GM12878 (cell line): ENCODE measurements around the gene LAMA5. TPM values are rescaled to one million over a fixed set of nuclear protein-coding genes. Genes with fewer than 3 reads are reported as not detected.

Source experiments
- ATAC-seq: fragments of 200-7000 bp; cut with Tn5 transposase; 3 replicates; pipeline ENCODE4 v1.9.1; 2020; ENCODE audit warnings: mild to moderate bottlenecking, moderate library complexity
- BruUV-seq: library from RNA; stranded (reverse); fragments of 400-500 nt; replicated peaks from 2 replicates; lab custom pipeline; 2021; lab: Mats Ljungman, UMichigan
- CTCF ChIA-PET: fragments of 300-600 bp; sonication (Branson Sonifier 250); formaldehyde crosslinking; extraction: SDS; loops from one replicate; lab custom pipeline; 2021; ENCODE audit warnings: inconsistent platforms; lab: Yijun Ruan, JAX
- POLR2A ChIA-PET: fragments of 350-600 bp; formaldehyde crosslinking; extraction: SDS; loops from one replicate; lab custom pipeline; 2021; ENCODE audit warnings: inconsistent platforms; lab: Charles Lee
- RAD21 ChIA-PET: fragments of 300-600 bp; sonication (Branson Sonifier 250); formaldehyde crosslinking; loops from one replicate; lab custom pipeline; 2023; ENCODE audit warnings: antibody characterized with exemption; ENCODE audit not compliant: unreplicated experiment; lab: Charles Lee
- SMC1A ChIA-PET: fragments of 300-600 bp; sonication (Branson Sonifier 250); formaldehyde crosslinking; loops from one replicate; lab custom pipeline; 2023; ENCODE audit not compliant: unreplicated experiment, uncharacterized antibody; lab: Charles Lee
- DNase-seq: peaks from one replicate; pipeline ENCODE4 v3.0.0-alpha.2; 2011; ENCODE audit warnings: low read depth, low spot score
- FAIRE-seq: peaks from 3 replicates; lab custom pipeline; 2011; peaks lifted over from hg19 to GRCh38; lab: Jason Lieb, UNC
- H2AFZ ChIP-seq: 2 replicates; pipeline ENCODE4 v1.6.0; 2011; ENCODE audit warnings: low read depth, low read length, control low read depth; ENCODE audit not compliant: control insufficient read depth
- H3K27ac ChIP-seq: 2 replicates; pipeline ENCODE4 v1.5.1; 2011; ENCODE audit warnings: control low read depth; ENCODE audit not compliant: control insufficient read depth, insufficient read depth
- H3K27me3 ChIP-seq, 2 experiments: replicated peaks in 1 of 2; 2 replicates each; pipeline versions ENCODE4 v1.6.0 to v1.6.1; 2011; ENCODE audit warnings: low read length in 1 of 2; ENCODE audit not compliant: control insufficient read depth in 2 of 2, insufficient read depth in 2 of 2
- H3K36me3 ChIP-seq, 2 experiments: 2 replicates each; pipeline ENCODE4 v1.5.1; 2011; ENCODE audit warnings: low read length in 1 of 2; ENCODE audit not compliant: control insufficient read depth in 2 of 2, insufficient read depth in 2 of 2
- H3K4me1 ChIP-seq: 2 replicates; pipeline ENCODE4 v1.6.1; 2011; ENCODE audit warnings: mild to moderate bottlenecking, low read length, moderate library complexity, mixed read lengths; ENCODE audit not compliant: control insufficient read depth, insufficient read depth
- H3K4me2 ChIP-seq: 2 replicates; pipeline ENCODE4 v1.6.0; 2011; ENCODE audit warnings: control low read depth; ENCODE audit not compliant: control insufficient read depth, insufficient read depth
- H3K4me3 ChIP-seq: fragments of 200-600 bp; sonication (generic); 2 replicates; pipeline ENCODE4 v1.5.1; 2016
- H3K79me2 ChIP-seq: 2 replicates; pipeline ENCODE4 v1.6.0; 2011; ENCODE audit warnings: low read length; ENCODE audit not compliant: control insufficient read depth, insufficient read depth
- H3K9ac ChIP-seq: 2 replicates; pipeline ENCODE4 v1.8.0; 2011; ENCODE audit warnings: low read length, control low read depth, mixed read lengths; ENCODE audit not compliant: control insufficient read depth, insufficient read depth
- H3K9me3 ChIP-seq: replicated peaks from 3 replicates; pipeline ENCODE4 v1.5.1; 2011; ENCODE audit warnings: mild to moderate bottlenecking, low read length; ENCODE audit not compliant: control insufficient read depth, insufficient read depth
- H4K20me1 ChIP-seq: 2 replicates; pipeline ENCODE4 v1.6.0; 2011; ENCODE audit not compliant: control insufficient read depth, insufficient read depth
- CBFB ChIP-seq: IDR thresholded peaks from 2 replicates; pipeline ENCODE4 v1.6.1; 2016; ENCODE audit warnings: antibody characterized with exemption, low read depth
- CHD2 ChIP-seq: IDR thresholded peaks from 2 replicates; pipeline ENCODE4 v1.6.1; 2011; ENCODE audit warnings: low read depth, low read length, improper control_type of control experiment, borderline replicate concordance
- CREM ChIP-seq: IDR thresholded peaks from 2 replicates; pipeline ENCODE4 v1.6.1; 2014; ENCODE audit warnings: antibody characterized with exemption, low read depth
- CTCF ChIP-seq, 3 experiments: IDR thresholded peaks in 2 of 3; conservative IDR thresholded peaks in 1 of 3; 2 replicates each; pipeline ENCODE4 v1.5.1; 2011; ENCODE audit warnings: low read depth in 3 of 3, low read length in 3 of 3, mild to moderate bottlenecking in 3 of 3, control low read depth in 2 of 3, moderate library complexity in 2 of 3, inconsistent platforms in 1 of 3, mixed read lengths in 1 of 3; ENCODE audit not compliant: control insufficient read depth in 2 of 3, insufficient read depth in 1 of 3; ENCODE audit errors: extremely low read depth in 1 of 3
- DPF2 ChIP-seq: fragments of 450-650 bp; IDR thresholded peaks from 2 replicates; pipeline ENCODE4 v1.6.1; 2017; ENCODE audit warnings: mild to moderate bottlenecking
- E2F4 ChIP-seq: IDR thresholded peaks from 2 replicates; pipeline ENCODE4 v1.6.1; 2012; ENCODE audit warnings: low read depth, low read length, improper control_type of control experiment
- ESRRA ChIP-seq: IDR thresholded peaks from 2 replicates; pipeline ENCODE4 v1.6.1; 2012; ENCODE audit warnings: mild to moderate bottlenecking, low read length, improper control_type of control experiment
- ETV6 ChIP-seq, 2 experiments: fragments of 450-650 bp in 1 of 2; IDR thresholded peaks in 1 of 2; conservative IDR thresholded peaks in 1 of 2; 2 replicates each; pipeline ENCODE4 v1.6.1; 2014; ENCODE audit warnings: antibody characterized with exemption in 1 of 2, borderline replicate concordance in 1 of 2, low read depth in 1 of 2, mild to moderate bottlenecking in 1 of 2, moderate library complexity in 1 of 2
- HSF1 ChIP-seq: fragments of 150-350 bp; IDR thresholded peaks from 2 replicates; pipeline ENCODE4 v1.6.1; 2014; ENCODE audit warnings: mild to moderate bottlenecking, low read depth, low read length
- KAT2A ChIP-seq: conservative IDR thresholded peaks from 2 replicates; pipeline ENCODE4 v1.6.1; 2011; ENCODE audit warnings: low read depth, low read length; ENCODE audit not compliant: control insufficient read depth
- RBBP5 ChIP-seq: fragments of 200-600 bp; sonication (generic); conservative IDR thresholded peaks from 2 replicates; pipeline ENCODE4 v1.6.1; 2016
- RELA ChIP-seq: fragments of 450-650 bp; IDR thresholded peaks from 2 replicates; pipeline ENCODE4 v1.8.0; 2014; ENCODE audit warnings: borderline replicate concordance; ENCODE audit not compliant: partially characterized antibody
- USF1 ChIP-seq: IDR thresholded peaks from 2 replicates; pipeline ENCODE4 v1.6.1; 2011; ENCODE audit warnings: borderline replicate concordance, low read depth, mild to moderate bottlenecking, moderate library complexity, mixed read lengths, low read length; ENCODE audit not compliant: insufficient read depth; ENCODE audit errors: extremely low read length
- ZSCAN29 ChIP-seq: fragments of 450-650 bp; IDR thresholded peaks from 2 replicates; pipeline ENCODE4 v1.6.1; 2017; ENCODE audit warnings: mild to moderate bottlenecking, moderate library complexity
- WGBS: methylation state at CpG from one replicate; pipeline ENCODE4 v1.1.6; 2016; ENCODE audit warnings: low lambda C conversion rate; ENCODE audit not compliant: insufficient replicate concordance, insufficient coverage; ENCODE audit errors: missing lambda C conversion rate; 5-methylcytosine and 5-hydroxymethylcytosine counted together
- in situ Hi-C: fragments of 300-500 bp; cut with MboI; formaldehyde crosslinking; loops from 9 replicates; pipeline ENCODE4 v1.14.3; 2018; ENCODE audit warnings: mixed read lengths
- intact Hi-C: fragments of 100-400 bp; cut with micrococcal nuclease; formaldehyde crosslinking; loops from one replicate; pipeline ENCODE4 v1.14.2; 2022; ENCODE audit not compliant: unreplicated experiment
- polyA plus RNA-seq, 11 experiments: library from polyadenylated mRNA; depleted of rRNA in 4 of 11; unstranded in 6 of 11; stranded (reverse) in 5 of 11; fragments of >200 nt; fragmentation: Nextera tagmentation in 4 of 11; fragmentation: Illumina TruSeq in 1 of 11; extraction: Ambion mirVana in 4 of 11; extraction: Trizol in 1 of 11; gene quantifications; 1 replicate in 1 of 11; 2 replicates in 10 of 11; pipeline versions ENCODE4 v1.2.1 to v1.2.3, GENCODE V29; 2011 to 2016; ENCODE audit warnings: inconsistent platforms in 2 of 11, missing spikeins in 2 of 11, low read depth in 1 of 11
- total RNA-seq, 4 experiments: library from RNA; depleted of rRNA in 3 of 4; stranded (reverse); fragments of >200 nt in 3 of 4; fragmentation: Illumina TruSeq in 1 of 4; extraction: Trizol in 1 of 4; gene quantifications; 2 replicates each; pipeline versions ENCODE4 v1.2.1 to v1.2.3, GENCODE V29; 2013 to 2021

The LAMA5 gene
- total and polyA plus RNA-seq, 10 of the 15 experiments (the other 5 are each of a cell fraction or from before 2014, with no cell fraction given) = 0.09 to 3.1 (median 1.6) TPM; not detected in 3

- Histone ChIP-seq H3K4me2 (peak overlapping the region; percentile 92), H3K9ac (peak overlapping the region; percentile 85), H3K4me3 (peak overlapping the region; percentile 57; the same call in 1 of the 2 replicates), H3K79me2 (peaks cover 14% of the 10 kb centered on the region), H3K36me3 (peaks cover 0 to 5% of the 10 kb centered on the region in 2 experiments; a peak in 2 of 4 replicates), H2AFZ (no peak overlapping the region), H3K4me1 (peaks cover 12% of the 10 kb centered on the region), H3K9me3 (no peaks in the 10 kb centered on the region), H3K27ac (peak overlapping the region; percentile 62; the same call in 1 of the 2 replicates), H3K27me3 (no peaks in the 10 kb centered on the region), H4K20me1 (no peaks in the 10 kb centered on the region; the same call in 1 of the 2 replicates)
- DNase-seq (no peak), ATAC-seq (no peak), FAIRE-seq (no peak)
- no TSS peak for BruUV-seq
- in situ Hi-C loops = no loop called here
- POLR2A ChIA-PET = no interaction called here
- CTCF ChIA-PET = no interaction called here
- 64% methylated on average over 10 of the region's 10 CpGs for WGBS
- SMC1A ChIA-PET = no interaction called here
- TF ChIP-seq E2F4 (no peak), CBFB (no peak), ETV6 (conservative IDR thresholded peaks at IDR 0.05 in 1 of 2, IDR thresholded peaks at IDR 0.05 in 1 of 2; ENCODE audit: borderline replicate concordance in 1 of 2, low read depth in 1 of 2) (no peak), RELA (no peak), ZSCAN29 (no peak), HSF1 (no peak), DPF2 (no peak), ESRRA (no peak), CTCF (IDR thresholded peaks at IDR 0.05 in 2 of 3, conservative IDR thresholded peaks at IDR 0.05 in 1 of 3; ENCODE audit: control insufficient read depth in 2 of 3, extremely low read depth in 1 of 3, insufficient read depth in 1 of 3, low read depth in 3 of 3, low read length in 3 of 3) (no peak), CHD2 (no peak), RBBP5 (no peak), CREM (no peak), USF1 (no peak), KAT2A (no peak)
- TF ChIP-seq, all 136 proteins: peak for 0
- intact Hi-C loops = loop anchor here (5.0 kb wide), 1 partner anchor 386 kb away; no protein-coding TSS in a partner anchor
- RAD21 ChIA-PET = no interaction called here
Measured at GRCh38 chr20:62405981-62406513, 38.9 kb upstream of the LAMA5 start.
